Muscle layer of colon (tissue), 2 donors: ENCODE results near the gene XCL1.

ENCODE experiments used
- H3K27ac ChIP-seq: one replicate; pipeline ENCODE4 v1.7.0; 2013; ENCODE audit warnings: low read depth, mild to moderate bottlenecking, low read length, moderate library complexity
- H3K27me3 ChIP-seq, 2 donors: one replicate each; pipeline ENCODE4 v1.7.0; 2013; ENCODE audit warnings: low read length in 2 of 2, mild to moderate bottlenecking in 2 of 2; ENCODE audit not compliant: insufficient read depth in 2 of 2, control insufficient read depth in 1 of 2
- H3K36me3 ChIP-seq: one replicate; pipeline ENCODE4 v1.7.0; 2013; ENCODE audit warnings: mild to moderate bottlenecking, low read length; ENCODE audit not compliant: insufficient read depth
- H3K4me1 ChIP-seq: one replicate; pipeline ENCODE4 v1.7.0; 2013; ENCODE audit warnings: mild to moderate bottlenecking, low read length; ENCODE audit not compliant: insufficient read depth
- H3K4me3 ChIP-seq, 2 donors: one replicate each; pipeline ENCODE4 v1.7.0; 2013; ENCODE audit warnings: low read length in 2 of 2, low read depth in 1 of 2, mild to moderate bottlenecking in 1 of 2, moderate library complexity in 1 of 2
- H3K9ac ChIP-seq: one replicate; pipeline ENCODE4 v1.7.0; 2013; ENCODE audit warnings: low read length
- H3K9me3 ChIP-seq: one replicate; pipeline ENCODE4 v1.7.0; 2013; ENCODE audit warnings: mild to moderate bottlenecking, low read length
- donor health status: abdominal sarcoma.
- donor health status: Adenocarcinoma of cecum.

The XCL1 gene

DNA sequence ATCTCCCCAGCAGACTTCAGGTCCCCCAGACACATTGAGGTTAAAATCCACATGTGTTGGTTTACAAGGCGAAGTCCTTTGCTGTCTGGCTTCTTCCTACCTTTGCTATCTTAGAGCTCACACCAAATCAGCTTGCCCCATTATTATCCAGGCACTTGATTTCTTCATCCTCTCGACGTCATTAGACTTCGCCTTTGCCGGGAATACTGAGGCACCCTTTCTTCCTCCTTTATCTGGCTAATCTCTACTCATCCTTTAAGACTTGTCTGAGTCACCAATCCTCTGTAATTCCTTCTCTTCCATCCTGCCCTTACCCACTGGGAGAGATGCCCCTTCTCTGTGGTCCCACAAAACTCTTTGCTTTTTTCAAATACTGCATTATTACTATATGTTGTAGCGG, 23.4 kb upstream of the XCL1 start:
- no peak overlapping the region for H3K27ac ChIP-seq
- H3K4me1 ChIP-seq: no peaks in the 10 kb centered on the region
- no peaks in the 10 kb centered on the region for H3K9me3 ChIP-seq
- H3K9ac ChIP-seq: no peak overlapping the region
- no peaks in the 10 kb centered on the region for H3K27me3 ChIP-seq
- no peak overlapping the region for H3K4me3 ChIP-seq
- no peaks in the 10 kb centered on the region for H3K36me3 ChIP-seq

DNA sequence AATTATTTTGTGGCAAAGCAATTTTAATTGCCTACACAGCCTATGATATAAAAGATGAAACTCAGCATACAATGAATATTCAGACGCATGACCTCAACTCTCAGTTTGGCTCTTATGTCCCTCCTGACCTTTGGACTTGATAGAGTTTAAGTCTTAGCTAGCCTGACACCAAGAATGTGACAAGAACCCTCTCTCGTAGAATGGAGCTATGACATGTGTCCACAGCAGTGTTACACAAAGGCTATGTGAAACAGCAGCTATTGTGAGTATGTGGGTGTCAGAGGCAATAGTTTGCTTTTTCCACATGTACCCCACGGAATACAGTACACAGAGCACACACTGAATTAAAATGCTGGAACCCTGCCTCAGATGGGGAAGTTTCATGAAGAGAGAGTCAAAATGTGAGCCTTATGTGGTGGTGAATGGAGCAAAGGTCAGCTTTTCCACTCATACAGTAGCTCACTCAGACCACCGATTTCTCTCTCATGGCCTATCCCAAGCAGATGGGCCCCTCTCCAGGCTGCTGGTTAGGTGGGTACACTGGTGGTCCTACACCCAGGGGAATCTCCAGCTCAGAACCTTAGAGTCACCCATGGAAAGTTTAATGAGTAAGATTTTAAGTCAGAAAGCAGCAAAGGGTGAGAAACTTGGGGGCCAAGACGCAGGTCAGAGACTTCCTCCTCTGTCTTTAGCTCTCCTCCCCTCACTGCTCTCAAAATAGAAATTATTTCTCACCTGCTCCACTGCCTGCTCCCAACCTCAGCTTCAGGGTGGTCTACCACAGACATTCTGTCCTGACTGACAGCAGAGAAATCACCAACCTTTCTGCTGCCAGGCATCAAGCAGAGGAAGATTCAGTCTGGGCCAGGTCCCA, 22.5 kb upstream of the XCL1 start:
- Histone ChIP-seq H3K27me3 (no peaks in the 10 kb centered on the region), H3K4me1 (no peaks in the 10 kb centered on the region), H3K27ac (no peak overlapping the region), H3K36me3 (no peaks in the 10 kb centered on the region), H3K9me3 (no peaks in the 10 kb centered on the region), H3K4me3 (no peak overlapping the region), H3K9ac (no peak overlapping the region)

DNA sequence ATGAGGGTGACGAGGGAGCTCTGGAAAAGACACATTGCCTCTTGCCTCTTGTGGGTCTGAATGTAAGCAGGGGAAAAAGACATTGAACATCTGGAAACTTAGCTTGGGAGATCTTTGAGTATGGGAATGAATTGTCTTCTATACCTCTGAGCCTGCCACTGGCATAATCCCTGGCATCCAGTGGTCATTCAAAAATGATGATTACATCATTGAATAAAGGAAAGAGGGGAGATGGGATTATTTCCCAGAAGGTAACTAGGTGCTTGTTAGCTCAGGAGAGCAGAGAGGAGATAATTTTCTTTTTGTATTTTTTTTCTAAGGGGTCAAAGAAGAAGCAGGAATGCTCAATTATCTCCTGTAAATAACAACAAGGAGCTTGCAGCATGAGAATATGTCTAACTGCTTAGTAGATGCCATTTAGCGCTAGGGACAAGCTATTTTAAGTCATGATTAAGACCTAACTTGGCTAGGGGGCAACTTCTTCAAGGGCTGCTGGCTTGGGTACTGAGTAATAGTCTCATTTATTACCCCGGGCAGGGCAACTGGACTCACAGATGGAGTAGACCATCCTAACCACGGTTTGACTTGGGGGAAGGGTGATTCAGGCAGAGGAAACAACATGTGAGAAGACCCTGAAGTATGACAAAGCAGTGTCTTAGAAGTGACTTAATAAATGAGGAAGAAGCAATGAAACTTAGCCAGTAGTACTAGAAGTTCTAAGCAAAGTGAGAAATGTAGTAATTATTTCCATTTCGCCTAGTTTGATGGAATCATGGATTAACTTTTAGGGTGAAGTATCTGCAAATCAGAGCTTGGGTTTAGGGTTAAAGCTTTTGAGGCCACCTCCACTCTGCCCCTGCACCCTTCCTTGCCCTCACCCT, 21.6 kb upstream of the XCL1 start:
- H3K4me1 ChIP-seq: no peaks in the 10 kb centered on the region
- no peak overlapping the region for H3K4me3 ChIP-seq
- no peak overlapping the region for H3K9ac ChIP-seq
- H3K36me3 ChIP-seq: no peaks in the 10 kb centered on the region
- no peaks in the 10 kb centered on the region for H3K9me3 ChIP-seq
- H3K27ac ChIP-seq: no peak overlapping the region
- H3K27me3 ChIP-seq: no peaks in the 10 kb centered on the region

- Histone ChIP-seq H3K27ac (no peak overlapping the region), H3K4me1 (no peaks in the 10 kb centered on the region), H3K27me3 (no peaks in the 10 kb centered on the region), H3K36me3 (no peaks in the 10 kb centered on the region), H3K9me3 (no peaks in the 10 kb centered on the region), H3K4me3 (no peak overlapping the region), H3K9ac (no peak overlapping the region)
Observed at GRCh38 chr1:168555508-168556046, 20.8 kb upstream of the XCL1 start.

DNA sequence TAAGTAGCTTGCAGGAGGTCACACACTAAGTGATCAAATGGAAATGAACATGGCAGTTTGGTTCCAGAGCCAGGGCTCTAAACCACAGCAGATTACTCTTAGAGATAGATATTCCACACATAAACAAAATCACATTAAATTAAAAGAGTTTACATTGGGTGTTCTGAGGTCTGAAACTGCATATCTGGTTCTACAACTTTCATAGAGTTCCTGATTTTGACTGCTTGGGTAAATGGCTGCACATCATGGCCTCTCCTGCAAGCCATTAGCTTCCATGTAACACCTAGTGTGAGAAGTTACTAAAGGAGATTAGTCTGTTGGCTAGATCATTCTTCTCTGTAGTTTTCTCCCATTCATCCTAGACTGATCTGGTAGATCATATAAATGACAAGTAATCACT, 19.8 kb upstream of the XCL1 start:
- H3K9me3 ChIP-seq: no peaks in the 10 kb centered on the region
- H3K27me3 ChIP-seq: no peaks in the 10 kb centered on the region
- H3K4me3 ChIP-seq: no peak overlapping the region

DNA sequence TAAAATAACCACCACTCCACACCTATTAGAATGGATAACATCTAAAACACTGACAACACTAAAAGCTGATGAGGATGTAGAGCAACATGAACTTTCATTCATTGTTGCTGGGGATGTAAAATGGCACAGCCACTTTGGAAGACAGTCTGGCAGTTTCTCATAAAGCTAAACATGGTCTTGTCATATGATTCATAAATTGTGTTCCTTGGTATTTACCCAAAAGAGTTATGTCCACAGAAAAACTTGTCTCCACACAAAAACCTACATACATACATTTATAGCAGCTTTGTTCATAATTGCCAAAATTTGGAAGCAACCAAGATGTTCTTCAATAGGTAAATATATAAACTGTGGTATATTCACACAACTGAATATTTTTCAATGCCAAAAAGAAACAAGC, 16.0 kb upstream of the XCL1 start:
- Histone ChIP-seq H3K27me3 (no peaks in the 10 kb centered on the region), H3K27ac (no peak overlapping the region), H3K9ac (no peak overlapping the region), H3K4me1 (no peaks in the 10 kb centered on the region), H3K9me3 (no peaks in the 10 kb centered on the region), H3K36me3 (no peaks in the 10 kb centered on the region), H3K4me3 (no peak overlapping the region)

More for the DNA sequence above, 19.8 kb upstream of the XCL1 start:
- H3K9ac ChIP-seq: no peak overlapping the region
- no peak overlapping the region for H3K27ac ChIP-seq
- no peaks in the 10 kb centered on the region for H3K36me3 ChIP-seq
- H3K4me1 ChIP-seq: no peaks in the 10 kb centered on the region

DNA sequence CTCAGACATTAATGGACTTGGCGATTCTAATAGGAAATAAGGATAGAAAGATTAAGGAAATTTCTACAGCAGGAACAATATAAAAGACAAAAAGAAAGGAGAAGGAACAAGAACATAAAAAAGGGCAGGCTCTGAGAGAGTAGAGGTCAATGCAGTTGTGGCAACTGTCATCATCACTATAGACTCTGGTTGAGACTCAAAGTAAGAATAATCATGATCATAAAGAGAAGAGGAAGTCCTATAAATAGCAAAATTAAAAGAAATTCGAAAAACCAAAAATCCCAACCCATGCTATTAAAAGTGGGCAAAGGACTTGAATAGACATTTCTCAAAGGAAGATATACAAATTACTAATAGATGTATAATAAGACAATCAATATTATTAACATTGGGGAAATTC, 14.4 kb upstream of the XCL1 start:
- no peak overlapping the region for H3K9ac ChIP-seq
- no peaks in the 10 kb centered on the region for H3K27me3 ChIP-seq
- no peaks in the 10 kb centered on the region for H3K4me1 ChIP-seq
- H3K27ac ChIP-seq: no peak overlapping the region
- no peaks in the 10 kb centered on the region for H3K36me3 ChIP-seq
- no peaks in the 10 kb centered on the region for H3K9me3 ChIP-seq
- H3K4me3 ChIP-seq: no peak overlapping the region

DNA sequence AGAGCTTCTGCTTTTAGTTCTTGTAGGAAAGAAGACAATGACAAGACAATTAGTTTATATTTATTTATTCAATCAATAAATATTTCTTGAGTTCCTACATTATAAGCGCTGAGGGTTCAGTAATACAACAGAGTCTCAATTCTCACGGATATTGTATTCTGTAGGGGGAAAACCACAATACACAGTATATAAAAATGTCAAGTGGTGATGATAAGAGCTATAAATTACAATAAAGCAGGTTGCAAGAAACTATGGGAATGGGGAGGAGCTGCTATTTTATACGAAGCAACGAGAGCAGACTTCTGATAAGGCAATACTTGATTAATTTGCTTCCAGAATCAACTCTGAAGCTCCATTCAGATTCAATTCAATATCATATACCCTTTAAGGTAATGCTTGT, 10.6 kb upstream of the XCL1 start:
- H3K9me3 ChIP-seq: no peaks in the 10 kb centered on the region
- H3K27me3 ChIP-seq: no peaks in the 10 kb centered on the region
- no peak overlapping the region for H3K4me3 ChIP-seq
- no peak overlapping the region for H3K27ac ChIP-seq
- no peaks in the 10 kb centered on the region for H3K36me3 ChIP-seq
- H3K4me1 ChIP-seq: no peaks in the 10 kb centered on the region
- H3K9ac ChIP-seq: no peak overlapping the region

DNA sequence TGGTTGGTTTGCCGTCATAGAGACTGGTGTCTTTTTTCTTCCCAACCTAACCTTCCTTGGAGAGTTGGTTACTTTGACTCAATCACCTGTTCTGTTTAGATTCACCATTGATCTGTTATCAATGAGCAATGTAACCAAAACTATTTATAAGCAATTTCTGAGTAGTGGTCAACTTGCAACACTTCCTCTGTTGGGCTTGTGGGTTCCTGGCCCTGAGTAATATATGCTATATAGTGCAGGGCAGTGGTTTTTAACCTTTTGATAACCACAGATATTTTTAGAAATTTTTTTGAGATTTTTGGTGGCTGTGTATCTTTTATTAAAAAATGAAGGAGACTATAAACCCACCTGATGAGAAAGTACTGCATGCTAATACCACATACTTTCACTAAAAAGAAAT, 9.4 kb upstream of the XCL1 start:
- Histone ChIP-seq H3K27me3 (no peaks in the 10 kb centered on the region), H3K9ac (no peak overlapping the region), H3K4me1 (no peaks in the 10 kb centered on the region), H3K27ac (no peak overlapping the region), H3K36me3 (no peaks in the 10 kb centered on the region), H3K9me3 (no peaks in the 10 kb centered on the region), H3K4me3 (no peak overlapping the region)

- Histone ChIP-seq H3K27ac (no peak overlapping the region), H3K4me1 (no peaks in the 10 kb centered on the region), H3K27me3 (no peaks in the 10 kb centered on the region), H3K36me3 (no peaks in the 10 kb centered on the region), H3K9me3 (no peaks in the 10 kb centered on the region), H3K4me3 (no peak overlapping the region), H3K9ac (no peak overlapping the region)
Observed at GRCh38 chr1:168567568-168567967, 8.8 kb upstream of the XCL1 start.

DNA sequence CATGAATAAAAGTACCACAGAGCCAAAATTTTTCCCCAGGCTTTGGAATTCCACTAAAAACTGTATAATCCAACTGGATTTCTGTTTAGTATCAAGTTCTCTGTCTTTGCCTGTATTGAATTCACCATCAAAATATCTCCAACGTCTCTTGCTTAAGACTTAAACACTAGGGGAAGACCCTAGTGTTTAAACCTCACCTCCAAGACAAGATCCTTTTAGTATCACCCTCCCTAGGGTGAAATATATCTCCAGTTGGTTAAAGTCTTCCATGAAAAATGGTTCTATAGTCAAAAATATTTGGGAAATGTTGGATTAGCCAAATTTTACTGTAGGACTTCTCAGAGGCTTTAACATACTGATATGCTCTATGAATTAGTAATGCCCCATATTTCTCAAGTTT, 8.1 kb upstream of the XCL1 start:
- no peaks in the 10 kb centered on the region for H3K27me3 ChIP-seq
- H3K4me1 ChIP-seq: no peaks in the 10 kb centered on the region
- no peak overlapping the region for H3K27ac ChIP-seq
- H3K4me3 ChIP-seq: no peak overlapping the region
- no peaks in the 10 kb centered on the region for H3K36me3 ChIP-seq
- H3K9me3 ChIP-seq: no peaks in the 10 kb centered on the region
- no peak overlapping the region for H3K9ac ChIP-seq
